GM18517 (cell line): ENCODE results near the gene PAX2.

Experiments
- ATAC-seq: cut with Tn5 transposase; IDR thresholded peaks from one replicate; pipeline ENCODE4 v1.9.1; 2021; ENCODE audit warnings: mild to moderate bottlenecking, moderate library complexity; ENCODE audit not compliant: unreplicated experiment

The PAX2 gene

DNA sequence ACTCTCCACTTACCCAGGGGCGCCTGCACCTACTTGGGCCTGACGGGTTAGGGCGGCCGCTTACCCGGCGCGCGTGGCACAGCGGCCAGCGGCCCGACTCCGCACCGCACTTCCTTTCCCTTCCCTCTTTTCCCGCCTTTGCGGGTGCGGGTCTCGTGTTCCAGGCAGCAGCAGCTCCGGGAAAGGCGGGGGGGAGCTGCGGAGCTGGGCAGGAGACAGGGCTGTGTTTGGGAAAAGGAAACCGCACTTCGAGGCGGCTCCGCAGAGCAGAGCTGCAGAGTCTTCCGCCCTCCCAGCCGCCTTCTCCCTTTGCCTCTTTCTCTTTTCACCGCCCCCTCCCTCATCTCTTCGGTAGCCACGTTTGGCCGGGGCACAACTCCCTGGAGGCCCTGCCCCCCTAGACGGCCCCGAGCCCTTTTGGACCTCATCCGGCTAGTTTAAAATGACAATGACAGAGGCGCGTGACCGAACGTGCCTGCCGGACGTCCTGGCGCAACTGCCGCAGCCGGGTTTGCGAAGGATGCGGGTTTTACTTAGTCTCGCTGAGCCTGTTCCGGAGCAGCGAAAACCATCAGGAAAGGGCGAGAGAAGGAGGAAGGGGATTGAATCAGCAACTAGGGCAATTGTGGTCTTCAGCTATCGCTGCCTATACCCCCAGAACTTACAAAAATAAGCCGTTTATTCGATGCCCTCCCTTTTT lies 7.9 kb upstream of the PAX2 start:
- no peak for ATAC-seq

DNA sequence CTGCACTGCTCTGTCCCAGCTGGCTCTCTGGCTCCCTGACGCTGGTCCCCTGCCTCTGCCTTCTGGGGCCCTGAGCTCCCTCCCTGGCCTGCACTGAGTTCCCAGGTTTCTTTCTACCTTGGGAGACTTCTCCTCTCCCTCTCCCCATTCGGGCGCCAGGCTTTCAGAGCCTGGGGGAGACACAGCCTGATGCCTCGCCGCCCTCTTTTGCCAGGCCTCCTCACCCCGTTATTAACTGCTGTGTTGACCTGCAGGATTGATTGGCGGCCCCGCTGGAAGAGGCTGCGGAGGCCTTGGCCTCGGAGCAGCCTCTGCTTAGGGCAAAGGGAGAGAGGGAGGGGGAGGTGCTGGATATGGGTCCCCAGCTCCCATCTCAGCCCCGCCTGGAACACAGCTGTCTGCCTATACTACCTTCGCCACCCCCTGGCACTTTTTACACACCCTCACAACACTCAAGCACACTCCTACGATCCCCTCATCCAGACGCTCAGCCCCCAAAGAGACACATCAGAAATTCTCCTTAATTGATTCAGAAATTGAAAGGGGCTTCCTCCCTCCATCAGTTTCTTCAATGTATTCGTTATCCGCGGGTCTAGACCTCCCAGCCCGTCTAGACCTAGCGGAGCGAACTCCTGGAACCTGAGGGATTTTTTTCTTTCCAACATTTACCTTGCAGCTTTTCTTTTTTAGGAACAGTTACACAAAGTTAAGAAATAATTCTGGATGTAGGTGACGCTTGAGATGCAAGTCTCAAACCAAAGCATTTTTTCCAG lies 7.1 kb upstream of the PAX2 start:
- no peak for ATAC-seq

DNA sequence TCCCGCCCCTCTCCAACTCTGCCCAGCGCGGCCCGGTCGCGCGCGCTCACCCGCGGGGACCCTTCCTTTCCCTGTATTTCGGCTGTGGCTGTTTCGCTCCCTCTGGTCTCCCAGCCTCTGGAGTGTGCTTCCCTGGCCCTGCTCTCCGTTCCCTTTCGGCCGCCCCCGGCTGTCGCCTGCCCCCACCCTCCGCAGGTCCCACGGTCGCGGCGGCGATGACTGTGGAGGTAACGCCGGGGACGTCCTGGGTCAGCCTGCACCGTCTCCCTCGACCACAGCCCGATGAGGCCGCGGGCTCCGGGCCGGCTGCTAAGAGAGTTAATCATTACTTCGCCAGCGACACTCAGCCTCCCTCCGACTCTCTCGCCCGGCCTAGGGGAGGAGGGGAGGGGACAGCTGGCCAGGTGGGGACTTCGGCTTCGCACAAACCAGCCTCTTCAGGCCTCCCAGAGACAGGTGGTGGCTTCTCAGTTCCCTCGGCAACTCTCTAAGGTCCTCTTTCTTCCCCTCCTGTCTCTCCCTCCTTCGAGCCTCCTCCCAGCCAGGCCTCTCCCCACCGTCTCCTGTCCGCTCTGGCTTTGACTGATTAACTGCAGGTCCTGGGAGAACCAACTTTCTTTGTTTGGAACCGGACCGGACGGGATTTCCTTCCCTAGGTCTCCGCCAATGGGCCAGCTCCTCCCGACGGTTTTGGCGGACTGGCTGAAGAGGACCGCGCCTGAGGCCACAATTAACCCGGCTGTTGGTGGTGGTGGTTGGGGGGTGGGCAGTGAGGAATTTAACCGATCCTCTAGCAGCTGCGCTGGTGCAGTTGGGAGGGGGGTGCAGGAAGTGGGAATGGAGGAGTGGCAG lies 5.6 kb upstream of the PAX2 start:
- no peak for ATAC-seq

DNA sequence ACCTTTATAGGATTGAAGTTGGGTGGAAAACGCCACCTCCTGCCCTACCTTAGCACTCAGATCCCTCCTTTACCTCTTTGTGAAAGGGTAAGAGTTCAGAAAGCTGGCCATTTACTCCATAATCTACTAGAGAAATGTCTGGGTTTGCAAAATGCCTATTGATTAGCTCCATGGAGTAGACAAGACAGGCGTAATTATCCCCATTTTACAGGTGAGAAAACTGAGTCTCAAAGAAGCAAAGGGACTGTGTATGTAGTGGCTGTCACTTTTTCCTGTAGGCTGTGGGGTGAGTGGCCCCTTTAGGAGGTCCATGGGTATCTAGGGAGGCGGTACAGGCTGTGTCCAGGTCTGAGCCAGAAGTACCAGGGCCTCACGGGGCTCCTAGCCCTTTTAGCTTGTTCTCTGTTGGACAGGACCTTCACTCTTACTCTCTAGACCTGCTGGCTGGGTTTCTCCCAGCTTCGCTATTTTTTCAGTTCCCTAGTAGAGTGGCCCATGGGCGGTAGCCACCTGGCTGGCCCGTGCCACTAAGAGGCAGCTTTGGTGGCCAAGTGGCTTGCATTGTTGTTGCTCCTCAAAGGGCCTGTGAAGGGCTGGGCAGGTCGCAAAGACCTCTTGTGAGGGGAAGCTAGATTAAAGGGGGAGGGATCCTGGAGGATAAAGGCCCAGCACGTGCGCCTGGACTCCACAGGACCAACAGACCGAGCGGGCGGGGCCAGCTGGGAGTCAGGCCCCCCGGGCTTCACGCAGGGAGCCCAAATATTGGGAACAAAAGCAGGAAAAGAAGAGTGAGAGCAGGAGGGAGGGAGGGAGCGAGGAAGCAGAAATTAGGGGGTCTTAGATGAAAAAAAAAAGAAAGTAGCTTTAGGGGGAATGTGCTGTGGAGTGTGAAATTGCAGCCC lies 4.7 kb upstream of the PAX2 start:
- ATAC-seq = no peak

DNA sequence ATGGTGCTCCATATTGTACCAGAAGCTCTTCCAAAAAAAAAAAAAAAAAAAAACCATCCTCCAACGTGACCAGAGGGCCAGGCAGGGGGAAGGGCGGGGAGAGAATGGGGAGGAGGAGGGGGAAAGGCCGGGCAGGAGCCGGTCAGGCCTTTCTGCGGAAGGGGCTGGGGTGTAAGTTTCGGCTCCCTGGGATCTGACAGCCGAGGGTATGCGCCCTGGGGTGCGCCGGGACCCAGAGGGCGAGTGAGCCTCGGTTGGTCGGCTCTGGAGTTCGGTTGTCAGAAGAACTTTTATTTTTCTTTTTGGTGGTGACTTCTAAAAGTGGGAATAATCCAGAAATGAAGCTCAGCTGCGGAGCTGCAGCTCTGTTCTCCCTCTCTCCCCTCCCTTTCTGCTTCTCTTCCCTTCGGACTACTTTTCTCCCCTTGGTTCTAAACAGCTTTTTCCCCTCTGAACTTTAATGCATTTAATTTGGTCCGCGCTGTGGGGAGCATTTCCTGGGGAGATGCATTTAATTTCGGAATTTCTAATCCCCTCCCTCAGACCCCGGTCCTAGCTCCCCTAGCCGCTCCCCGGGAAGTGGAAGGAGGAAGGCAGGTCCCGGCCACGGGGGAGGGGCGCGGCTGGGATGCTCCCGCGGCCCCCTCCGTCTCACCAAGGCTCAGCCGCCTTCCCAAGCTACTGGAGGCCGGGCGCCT lies 3.9 kb upstream of the PAX2 start:
- no peak for ATAC-seq

DNA sequence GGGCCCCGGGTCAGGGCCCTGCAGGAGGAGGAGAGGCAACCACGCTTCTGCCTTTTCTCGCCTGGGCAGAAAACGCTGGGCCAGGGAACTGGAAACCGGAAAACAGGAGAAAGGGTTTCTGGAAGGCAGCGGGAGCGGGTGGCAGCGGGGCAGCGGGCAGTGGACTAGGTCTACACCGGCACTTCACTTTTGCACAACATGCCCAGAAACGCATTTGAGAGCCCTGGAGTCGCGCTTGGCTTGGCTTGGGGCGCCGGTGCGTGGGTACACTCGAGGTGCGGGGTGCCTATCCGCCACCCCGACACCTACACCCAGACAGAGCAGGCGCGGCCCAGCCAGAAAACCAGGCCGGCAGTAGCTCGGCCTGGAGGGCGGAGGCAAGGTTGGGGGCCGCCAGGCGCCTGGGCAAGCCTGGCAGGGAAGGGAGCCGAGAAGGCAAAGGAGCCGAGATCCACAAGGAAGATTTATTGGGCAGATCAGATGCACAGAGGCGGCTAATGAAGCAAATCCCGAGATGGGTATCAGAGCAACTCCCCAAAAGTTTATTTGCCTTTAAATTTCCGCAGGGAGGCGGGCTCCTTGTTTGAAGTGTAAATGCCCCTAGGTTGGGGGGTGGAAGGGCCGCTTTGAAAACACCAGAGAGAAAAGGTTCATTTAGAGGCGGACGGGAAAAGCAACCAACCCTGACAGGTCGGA lies 3.2 kb upstream of the PAX2 start:
- ATAC-seq = no peak

DNA sequence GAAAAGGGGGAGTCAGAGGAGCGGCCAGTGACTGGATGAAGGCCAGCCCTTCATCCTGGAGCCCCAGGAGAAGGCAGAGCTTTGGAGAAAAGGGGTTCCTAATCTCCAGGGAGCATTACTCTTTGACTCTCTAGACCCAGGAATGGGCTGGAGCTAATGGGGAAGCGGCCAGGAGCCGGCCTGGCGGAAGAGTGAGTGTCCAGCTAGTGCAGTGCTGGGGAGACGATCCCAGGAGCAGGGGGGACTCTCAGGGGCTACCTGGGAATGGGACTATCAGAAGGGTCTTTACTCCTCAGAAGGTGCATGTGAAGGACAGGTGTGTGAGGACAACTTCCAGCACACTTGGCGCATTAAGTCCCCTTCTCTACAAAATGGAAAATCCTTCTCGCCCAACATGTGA lies 2.4 kb upstream of the PAX2 start:
- no peak for ATAC-seq

DNA sequence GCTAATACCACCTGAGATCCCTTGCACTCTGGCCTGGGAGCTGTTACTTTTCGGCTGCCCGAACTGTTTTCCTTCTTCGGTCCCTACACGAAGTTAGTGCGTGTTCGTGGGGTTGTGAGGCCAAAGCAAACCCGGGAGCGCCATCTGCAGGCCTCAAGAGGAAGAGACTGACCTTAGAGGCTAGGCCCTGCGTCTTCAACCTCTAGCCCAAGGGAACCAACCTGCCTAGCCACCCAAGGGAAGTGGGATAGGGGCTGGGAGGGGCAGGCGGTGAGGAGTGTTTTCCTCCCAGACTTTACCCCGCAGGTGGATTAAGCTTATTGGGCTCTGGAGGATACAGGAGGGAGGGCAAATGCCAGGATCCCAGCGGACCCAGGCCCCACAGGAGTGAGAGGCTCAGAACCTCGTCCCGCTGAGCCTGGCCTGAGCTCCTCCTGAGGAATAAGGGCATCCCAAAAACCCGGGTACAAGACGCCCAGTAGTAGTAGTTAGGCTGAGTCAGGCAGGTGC lies 1.7 kb upstream of the PAX2 start:
- no peak for ATAC-seq

DNA sequence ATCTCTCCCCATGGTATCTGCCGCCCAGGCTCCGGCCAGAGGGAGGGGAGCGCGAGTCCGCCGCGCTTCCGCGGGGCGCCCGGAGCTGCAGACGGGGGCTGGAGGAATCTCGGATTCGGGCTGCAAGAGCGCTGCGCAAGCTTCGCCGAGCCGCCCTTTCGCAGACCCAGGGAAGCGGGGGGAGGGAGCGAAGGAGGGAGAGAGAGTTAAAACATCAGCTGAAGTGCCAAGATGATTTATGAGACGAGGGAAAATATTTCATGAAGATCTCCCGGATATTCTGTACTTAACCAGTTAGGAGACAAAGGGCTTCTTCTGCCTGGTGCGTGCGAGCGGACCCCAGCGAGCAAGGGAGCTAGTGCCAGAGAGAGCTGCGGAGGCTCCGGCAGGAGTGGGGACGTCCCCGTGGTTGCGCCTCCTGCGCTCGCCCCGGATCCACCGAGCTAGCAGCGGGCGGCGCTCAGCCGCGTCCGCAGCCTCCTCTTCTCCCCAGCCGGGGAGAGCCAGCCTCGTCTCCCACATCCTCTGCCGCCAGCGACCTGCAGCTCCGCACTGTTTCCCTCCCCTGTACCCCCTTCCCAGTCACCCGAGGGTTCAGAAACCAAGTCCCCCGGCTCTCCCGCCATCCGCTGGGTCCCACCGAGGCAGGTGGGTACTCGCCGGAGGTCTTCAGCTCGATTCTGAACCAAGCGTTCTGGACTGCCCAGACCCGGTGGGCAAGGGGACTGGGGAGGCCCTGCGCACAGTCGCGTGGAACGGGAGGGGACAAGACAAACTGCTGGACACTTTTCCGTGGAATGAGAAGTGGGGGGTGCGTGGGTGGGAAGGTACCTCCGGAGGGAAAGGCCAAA lies 1.0 kb upstream of the PAX2 start:
- no peak for ATAC-seq

DNA sequence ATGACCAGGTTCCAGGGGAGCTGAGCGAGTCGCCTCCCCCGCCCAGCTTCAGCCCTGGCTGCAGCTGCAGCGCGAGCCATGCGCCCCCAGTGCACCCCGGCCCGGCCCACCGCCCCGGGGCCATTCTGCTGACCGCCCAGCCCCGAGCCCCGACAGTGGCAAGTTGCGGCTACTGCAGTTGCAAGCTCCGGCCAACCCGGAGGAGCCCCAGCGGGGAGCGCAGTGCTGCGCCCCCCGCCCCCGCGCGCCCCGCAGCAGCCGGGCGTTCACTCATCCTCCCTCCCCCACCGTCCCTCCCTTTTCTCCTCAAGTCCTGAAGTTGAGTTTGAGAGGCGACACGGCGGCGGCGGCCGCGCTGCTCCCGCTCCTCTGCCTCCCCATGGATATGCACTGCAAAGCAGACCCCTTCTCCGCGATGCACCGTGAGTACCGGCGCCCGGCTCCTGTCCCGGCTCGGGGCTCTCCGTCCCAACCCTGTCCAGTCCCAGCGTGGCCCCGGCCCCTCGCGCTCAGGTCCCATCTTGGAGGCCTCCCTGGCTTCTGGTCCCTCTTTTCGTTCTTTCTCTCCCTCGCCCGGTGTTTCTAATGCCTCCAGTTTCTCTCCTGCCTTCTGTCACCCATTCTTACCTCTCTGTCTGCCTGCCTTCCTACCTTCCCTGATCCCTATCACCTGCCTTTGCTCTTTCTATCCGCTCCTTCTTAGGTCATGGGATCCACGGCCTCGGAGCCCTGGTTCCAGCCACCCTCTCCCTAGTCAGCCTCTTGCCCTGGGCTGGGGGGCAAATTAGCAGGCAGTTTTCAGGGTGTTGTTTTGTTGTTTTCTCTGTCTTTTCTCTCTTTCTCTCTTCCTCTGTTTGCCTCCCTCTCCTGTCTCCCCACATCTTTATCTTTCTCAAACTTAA lies 751 bp downstream of the PAX2 start:
- ATAC-seq = no peak

DNA sequence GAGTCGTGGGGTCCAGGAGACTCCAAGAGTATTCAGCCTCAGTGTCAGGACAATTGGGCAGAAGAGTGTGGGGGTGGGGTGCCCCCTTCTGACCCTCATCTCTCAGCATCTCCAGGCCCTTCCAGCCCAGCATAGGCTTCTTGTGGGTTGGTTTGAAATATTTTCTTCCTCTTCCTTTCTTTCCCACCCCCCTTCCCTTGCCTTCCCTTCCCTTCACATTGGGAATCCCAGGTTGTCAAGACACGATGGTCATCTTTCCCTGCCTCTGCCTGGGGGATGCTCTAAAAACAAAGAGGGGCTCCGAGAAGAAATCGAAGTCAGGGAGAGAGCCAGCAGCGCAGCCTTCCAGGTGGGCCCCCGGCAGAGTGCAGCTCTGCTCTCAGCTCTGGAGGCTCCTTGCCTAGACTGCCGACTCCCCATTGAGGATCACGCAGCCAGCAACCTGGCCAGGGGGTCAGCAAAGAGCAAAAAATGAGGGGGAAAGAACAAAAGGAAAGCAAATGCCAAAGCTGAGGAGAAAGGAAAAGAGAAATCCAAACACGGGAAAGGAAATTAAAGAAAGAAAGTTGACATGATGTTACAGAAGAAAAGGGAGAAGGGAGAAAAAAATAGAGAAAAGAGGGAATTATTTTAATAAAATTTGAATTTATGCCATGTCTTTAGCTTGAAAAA lies 1.5 kb downstream of the PAX2 start:
- ATAC-seq = no peak

DNA sequence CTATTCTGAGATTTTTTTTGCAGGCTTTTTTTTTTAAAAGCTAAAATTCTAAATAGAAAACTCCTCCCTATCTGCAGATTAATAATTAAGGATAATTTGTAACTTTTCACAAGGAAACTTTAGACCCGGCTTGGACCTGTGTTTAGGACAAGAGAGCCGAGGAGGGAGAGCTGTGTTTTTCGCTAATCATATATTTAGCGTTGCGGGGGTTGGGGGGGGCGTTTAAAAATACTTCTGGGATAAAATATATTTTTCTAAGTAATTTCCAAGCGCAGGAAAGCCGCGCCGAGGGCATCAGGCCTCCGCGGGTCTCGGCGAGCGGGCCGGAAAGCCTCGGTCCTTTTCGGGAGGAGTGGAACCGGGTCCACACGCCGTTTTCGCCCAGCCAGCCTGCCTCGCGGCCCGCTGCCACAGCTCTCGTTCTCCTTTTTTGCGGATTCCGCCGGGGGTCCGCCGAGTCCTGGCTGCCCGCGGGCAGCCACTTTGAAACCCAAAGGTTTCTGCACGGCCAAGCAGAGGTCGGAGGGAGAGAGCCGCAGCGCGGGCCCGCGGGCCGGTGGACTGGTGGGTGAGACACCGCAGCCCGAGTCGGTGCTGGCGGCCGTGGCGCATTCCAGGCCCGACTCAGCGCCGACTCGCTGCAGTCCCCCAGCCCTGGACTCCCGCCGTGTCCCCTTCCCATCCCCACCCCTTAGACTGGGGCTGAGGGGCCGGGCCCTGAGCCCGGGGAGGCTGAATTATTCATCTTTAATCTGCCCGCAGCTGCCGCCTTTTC lies 2.3 kb downstream of the PAX2 start:
- no peak for ATAC-seq

DNA sequence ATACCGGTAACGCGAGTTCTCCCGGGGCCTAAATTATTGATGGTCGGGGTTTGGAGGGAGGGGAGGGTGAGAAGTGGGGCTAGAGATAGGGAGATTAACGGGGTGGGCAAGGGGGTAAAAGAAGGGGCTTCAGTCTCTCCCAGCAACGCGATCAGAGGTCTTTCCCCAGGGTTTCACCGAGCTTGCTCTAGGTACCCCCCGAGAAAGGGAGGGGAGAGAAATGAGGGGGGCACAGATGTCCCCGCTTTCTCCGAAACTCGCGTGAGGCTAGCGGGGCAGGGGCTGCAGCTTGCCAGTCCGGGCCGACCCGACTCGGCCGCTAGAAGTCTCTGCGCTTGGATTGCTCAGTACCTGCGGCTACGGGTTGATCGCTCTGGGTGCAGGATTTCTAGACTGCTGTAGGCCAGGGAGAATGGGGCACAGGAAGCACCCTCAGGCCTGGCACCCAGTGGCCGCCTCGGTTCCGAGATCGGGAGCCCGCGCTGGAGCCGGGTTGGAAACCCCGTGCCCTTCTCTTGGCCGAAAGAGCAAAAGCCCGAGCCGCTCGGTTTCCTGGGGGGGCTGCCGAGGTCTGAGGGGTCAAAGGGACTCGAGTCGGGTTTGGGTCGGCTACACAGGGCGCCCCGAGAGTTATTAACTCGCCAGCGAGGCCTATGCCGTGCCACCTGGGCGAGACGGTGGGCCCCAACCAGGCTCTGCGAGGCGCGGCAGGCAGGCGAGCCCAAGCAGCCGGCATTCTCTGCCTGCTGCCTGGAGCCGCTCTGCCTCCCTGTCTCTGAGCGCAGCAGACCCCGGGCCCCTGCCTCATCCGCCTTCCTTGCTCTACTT lies 3.1 kb downstream of the PAX2 start:
- no peak for ATAC-seq

DNA sequence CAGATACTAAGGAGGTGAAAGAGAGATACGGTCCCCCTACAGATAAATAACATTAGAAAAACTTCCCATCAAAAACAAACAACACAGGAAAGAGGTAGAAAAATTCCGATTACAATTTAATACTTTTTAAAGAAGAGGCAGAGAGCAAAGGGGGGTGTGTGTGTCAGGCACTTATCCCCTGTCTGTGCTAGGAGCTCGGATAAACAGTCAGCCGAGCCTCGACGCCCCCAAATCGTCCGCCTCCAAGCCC lies 3.6 kb downstream of the PAX2 start:
- no peak for ATAC-seq
